Endothelial cell of umbilical vein (primary cell): ENCODE measurements around the gene ARMC3.

ENCODE experiments used
- CTCF ChIP-seq, 2 donors: IDR thresholded peaks; 1 replicate in 1 of 2; 2 replicates in 1 of 2; pipeline ENCODE4 v1.5.1; 2011; ENCODE audit warnings: low read length in 2 of 2, mild to moderate bottlenecking in 2 of 2, moderate library complexity in 2 of 2, control low read depth in 1 of 2, inconsistent platforms in 1 of 2, low read depth in 1 of 2; ENCODE audit not compliant: insufficient read depth in 1 of 2; ENCODE audit errors: extremely low read depth in 1 of 2
- EZH2 ChIP-seq: IDR thresholded peaks from 2 replicates; pipeline ENCODE4 v1.6.1; 2012; ENCODE audit warnings: borderline replicate concordance, low read depth, mild to moderate bottlenecking, moderate library complexity, low read length, inconsistent platforms; ENCODE audit not compliant: severe bottlenecking
- FOS ChIP-seq: IDR thresholded peaks from 2 replicates; pipeline ENCODE4 v1.6.1; 2011; ENCODE audit warnings: mild to moderate bottlenecking, low read length, moderate library complexity, borderline replicate concordance; ENCODE audit not compliant: insufficient read depth
- GATA2 ChIP-seq: IDR thresholded peaks from 2 replicates; pipeline ENCODE4 v1.7.0; 2011; ENCODE audit warnings: low read depth, mild to moderate bottlenecking, moderate library complexity, mixed read lengths, low read length; ENCODE audit not compliant: insufficient read length, insufficient read depth
- JUN ChIP-seq: IDR thresholded peaks from 2 replicates; pipeline ENCODE4 v1.6.1; 2011; ENCODE audit warnings: borderline replicate concordance, low read depth; ENCODE audit not compliant: insufficient read length, insufficient read depth
- MAX ChIP-seq: IDR thresholded peaks from 2 replicates; pipeline ENCODE4 v1.6.1; 2011; ENCODE audit not compliant: insufficient read depth, insufficient read length
- MYC ChIP-seq: IDR thresholded peaks from one replicate; pipeline ENCODE4 v1.6.1; 2011; ENCODE audit warnings: mild to moderate bottlenecking, low read depth, low read length
- POLR2A ChIP-seq: IDR thresholded peaks from 2 replicates; pipeline ENCODE4 v1.6.1; 2012; ENCODE audit warnings: low read depth, mild to moderate bottlenecking, control low read depth, low read length
- POLR2AphosphoS5 ChIP-seq: IDR thresholded peaks from 2 replicates; pipeline ENCODE4 v1.6.1; 2012; ENCODE audit warnings: low read depth, mild to moderate bottlenecking, control low read depth, low read length, moderate library complexity; ENCODE audit not compliant: insufficient read depth

GRCh38 chr10:22997096-22997495, 69.2 kb downstream of the ARMC3 start:
- TF ChIP-seq POLR2AphosphoS5 (no peak), CTCF (IDR thresholded peaks at IDR 0.05; ENCODE audit: extremely low read depth in 1 of 2, insufficient read depth in 1 of 2, low read depth in 1 of 2, low read length in 2 of 2) (no peak), EZH2 (no peak), POLR2A (no peak), MAX (no peak), MYC (no peak), GATA2 (no peak), JUN (no peak), FOS (no peak)
